Measurements from ENCODE around the gene TSPAN5. TPM values are rescaled to one million over a fixed set of nuclear protein-coding genes. Genes with fewer than 3 reads are reported as not detected.
A peak's percentile ranks its signal among the peaks of the same experiment; 100 is the strongest.

Gene TSPAN5
- total RNA-seq, 1 donor from 2014 or later: 61.4 TPM

DNA sequence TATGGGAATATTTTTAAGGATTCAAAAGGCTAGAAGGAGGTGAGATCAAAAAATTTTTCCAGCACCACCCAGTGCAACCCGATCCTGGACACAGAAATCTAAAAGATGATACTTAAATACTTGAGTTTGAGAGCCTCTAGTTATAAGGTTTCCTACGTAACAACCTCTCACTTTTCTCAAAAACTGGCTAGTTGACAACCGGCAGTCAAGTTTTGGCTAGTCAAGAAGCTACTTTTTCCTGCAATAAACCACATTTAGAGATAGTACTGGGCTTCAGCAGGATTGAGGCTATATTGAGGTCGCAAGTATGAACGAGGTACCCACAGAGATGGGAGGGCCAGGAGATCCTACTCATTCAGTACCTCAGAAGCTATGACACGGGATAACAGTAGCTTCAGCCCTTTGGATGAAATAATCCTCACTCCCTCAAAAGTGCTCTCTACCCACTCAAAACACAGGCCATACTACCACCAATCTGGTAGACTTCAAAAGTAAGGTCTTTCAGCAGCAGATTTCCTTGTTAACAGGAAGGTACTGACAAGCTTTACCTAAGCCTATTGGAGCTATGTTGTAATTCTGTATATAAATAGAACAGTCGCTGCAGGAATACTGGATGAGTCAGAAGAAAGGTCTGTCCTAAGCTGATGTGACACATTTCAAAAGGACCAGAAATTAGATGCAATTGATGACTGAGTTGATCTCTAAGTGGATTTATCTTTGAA lies 1.5 kb upstream of the TSPAN5 start:
- Histone ChIP-seq H3K4me3 (ENCODE audit: insufficient read depth, low read depth, low read length) (peak overlapping the region; percentile 79), H3K27ac (ENCODE audit: low read depth, low read length) (no peak overlapping the region), H2AFZ (ENCODE audit: low read depth, low read length) (no peak overlapping the region), H3K9me3 (ENCODE audit: insufficient read depth, low read depth, low read length) (no peaks in the 10 kb centered on the region), H3K4me1 (ENCODE audit: insufficient read depth, low read length) (peaks cover 29% of the 10 kb centered on the region), H3K79me2 (ENCODE audit: insufficient read depth, low read length) (peaks cover 47% of the 10 kb centered on the region), H3K27me3 (ENCODE audit: insufficient read depth, low read length) (no peaks in the 10 kb centered on the region), H4K20me1 (ENCODE audit: insufficient read depth, low read length) (peaks cover 5% of the 10 kb centered on the region), H3K36me3 (ENCODE audit: insufficient read depth, low read length) (no peaks in the 10 kb centered on the region), H3K9ac (ENCODE audit: low read length) (peak overlapping the region; percentile 96), H3K4me2 (ENCODE audit: low read length) (peak overlapping the region; percentile 91)
- H3K4me3 Mint-ChIP-seq (ENCODE audit: unreplicated experiment): peak overlapping the region; percentile 94
- H3K36me3 Mint-ChIP-seq (ENCODE audit: low read depth, unreplicated experiment): peaks cover 4% of the 10 kb centered on the region
- no peaks in the 10 kb centered on the region for H3K9me3 Mint-ChIP-seq (ENCODE audit: unreplicated experiment)
- no peaks in the 10 kb centered on the region for H3K27me3 Mint-ChIP-seq (ENCODE audit: low read depth, unreplicated experiment)
- DNase-seq (ENCODE audit: low read depth) (peak; percentile 68), FAIRE-seq (peak; percentile 54)
- TF ChIP-seq EZH2 (IDR thresholded peaks at IDR 0.05; ENCODE audit: insufficient read depth, low read length): no peak
- TF ChIP-seq, protein P1, sequence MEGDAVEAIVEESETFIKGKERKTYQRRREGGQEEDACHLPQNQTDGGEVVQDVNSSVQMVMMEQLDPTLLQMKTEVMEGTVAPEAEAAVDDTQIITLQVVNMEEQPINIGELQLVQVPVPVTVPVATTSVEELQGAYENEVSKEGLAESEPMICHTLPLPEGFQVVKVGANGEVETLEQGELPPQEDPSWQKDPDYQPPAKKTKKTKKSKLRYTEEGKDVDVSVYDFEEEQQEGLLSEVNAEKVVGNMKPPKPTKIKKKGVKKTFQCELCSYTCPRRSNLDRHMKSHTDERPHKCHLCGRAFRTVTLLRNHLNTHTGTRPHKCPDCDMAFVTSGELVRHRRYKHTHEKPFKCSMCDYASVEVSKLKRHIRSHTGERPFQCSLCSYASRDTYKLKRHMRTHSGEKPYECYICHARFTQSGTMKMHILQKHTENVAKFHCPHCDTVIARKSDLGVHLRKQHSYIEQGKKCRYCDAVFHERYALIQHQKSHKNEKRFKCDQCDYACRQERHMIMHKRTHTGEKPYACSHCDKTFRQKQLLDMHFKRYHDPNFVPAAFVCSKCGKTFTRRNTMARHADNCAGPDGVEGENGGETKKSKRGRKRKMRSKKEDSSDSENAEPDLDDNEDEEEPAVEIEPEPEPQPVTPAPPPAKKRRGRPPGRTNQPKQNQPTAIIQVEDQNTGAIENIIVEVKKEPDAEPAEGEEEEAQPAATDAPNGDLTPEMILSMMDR (IDR thresholded peaks at IDR 0.05; ENCODE audit: insufficient read depth, low read depth, low read length): no peak
- peak overlapping the region; percentile 56 for H3K27ac Mint-ChIP-seq (ENCODE audit: unreplicated experiment)
- peaks cover 42% of the 10 kb centered on the region for H3K4me1 Mint-ChIP-seq (ENCODE audit: low read depth, unreplicated experiment)

DNA sequence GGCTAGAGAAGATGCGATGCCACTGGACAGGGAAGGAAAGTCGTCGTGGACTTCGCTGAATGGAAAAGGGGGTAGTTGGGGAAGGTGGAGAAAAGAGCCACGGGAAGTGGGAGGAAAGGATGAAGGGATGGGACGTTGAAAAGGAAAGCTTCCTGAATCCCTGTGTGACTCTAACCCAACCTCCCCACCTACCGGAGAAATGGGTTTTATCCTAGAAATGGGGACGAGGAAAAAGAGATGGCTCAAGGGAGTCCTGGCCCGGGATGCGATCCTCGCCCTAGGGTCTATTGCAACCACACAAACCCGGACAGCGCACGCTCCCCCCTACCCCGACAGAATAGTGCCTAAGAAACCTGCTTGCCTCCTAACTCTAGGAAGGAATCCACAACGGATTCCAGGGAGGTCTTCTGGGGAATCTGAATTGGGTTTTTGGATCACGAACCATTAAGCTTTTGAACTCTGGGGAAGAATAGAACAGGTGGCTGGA lies 738 bp upstream of the TSPAN5 start:
- Histone ChIP-seq H3K36me3 (ENCODE audit: insufficient read depth, low read length) (no peaks in the 10 kb centered on the region), H3K27ac (ENCODE audit: low read depth, low read length) (peak overlapping the region; percentile 69), H3K79me2 (ENCODE audit: insufficient read depth, low read length) (peaks cover 51% of the 10 kb centered on the region), H3K4me1 (ENCODE audit: insufficient read depth, low read length) (peaks cover 35% of the 10 kb centered on the region), H3K4me3 (ENCODE audit: insufficient read depth, low read depth, low read length) (peak overlapping the region; percentile 79), H3K9ac (ENCODE audit: low read length) (peak overlapping the region; percentile 96), H4K20me1 (ENCODE audit: insufficient read depth, low read length) (peaks cover 5% of the 10 kb centered on the region), H3K27me3 (ENCODE audit: insufficient read depth, low read length) (no peaks in the 10 kb centered on the region), H3K9me3 (ENCODE audit: insufficient read depth, low read depth, low read length) (no peaks in the 10 kb centered on the region), H3K4me2 (ENCODE audit: low read length) (peak overlapping the region; percentile 91), H2AFZ (ENCODE audit: low read depth, low read length) (peak overlapping the region; percentile 80)
- H3K9me3 Mint-ChIP-seq (ENCODE audit: unreplicated experiment): no peaks in the 10 kb centered on the region
- H3K4me3 Mint-ChIP-seq (ENCODE audit: unreplicated experiment): peak overlapping the region; percentile 94
- DNase-seq (ENCODE audit: low read depth) (peak; percentile 53), FAIRE-seq (no peak)
- TF ChIP-seq, protein P1 (IDR thresholded peaks at IDR 0.05; ENCODE audit: insufficient read depth, low read depth, low read length): no peak
- TF ChIP-seq EZH2 (IDR thresholded peaks at IDR 0.05; ENCODE audit: insufficient read depth, low read length): no peak
- peaks cover 4% of the 10 kb centered on the region for H3K36me3 Mint-ChIP-seq (ENCODE audit: low read depth, unreplicated experiment)
- H3K4me1 Mint-ChIP-seq (ENCODE audit: low read depth, unreplicated experiment): peaks cover 47% of the 10 kb centered on the region
- no peaks in the 10 kb centered on the region for H3K27me3 Mint-ChIP-seq (ENCODE audit: low read depth, unreplicated experiment)
- peak overlapping the region; percentile 56 for H3K27ac Mint-ChIP-seq (ENCODE audit: unreplicated experiment)
